ENCODE measurements around the gene PHYHIPL.

GRCh38 chr10:59127991-59128390 is 48.5 kb upstream of the PHYHIPL start:
- TF ChIP-seq CTCF (conservative IDR thresholded peaks at IDR 0.05; ENCODE audit: low read depth, low read length) (no peak), EZH2phosphoT487 (IDR thresholded peaks at IDR 0.05; ENCODE audit: borderline replicate concordance, low read length) (no peak), EZH2 (IDR thresholded peaks at IDR 0.05; ENCODE audit: low read length, unreplicated experiment) (no peak)

Data from PC-3 (cell line).